Retinal pigment epithelial cell (primary cell): Measurements from ENCODE around the gene PRKG1.

Experiments used
- DNase-seq: peaks from one replicate; pipeline ENCODE4 v3.0.0-alpha.2; 2010; ENCODE audit warnings: low read depth
- H3K4me3 ChIP-seq: 2 replicates; pipeline ENCODE4 v1.5.1; 2011; ENCODE audit warnings: mild to moderate bottlenecking, low read length, control low read depth, moderate library complexity
- CTCF ChIP-seq: conservative IDR thresholded peaks from 2 replicates; pipeline ENCODE4 v1.5.1; 2011; ENCODE audit warnings: low read depth, low read length, control low read depth, inconsistent platforms

Gene PRKG1

DNA sequence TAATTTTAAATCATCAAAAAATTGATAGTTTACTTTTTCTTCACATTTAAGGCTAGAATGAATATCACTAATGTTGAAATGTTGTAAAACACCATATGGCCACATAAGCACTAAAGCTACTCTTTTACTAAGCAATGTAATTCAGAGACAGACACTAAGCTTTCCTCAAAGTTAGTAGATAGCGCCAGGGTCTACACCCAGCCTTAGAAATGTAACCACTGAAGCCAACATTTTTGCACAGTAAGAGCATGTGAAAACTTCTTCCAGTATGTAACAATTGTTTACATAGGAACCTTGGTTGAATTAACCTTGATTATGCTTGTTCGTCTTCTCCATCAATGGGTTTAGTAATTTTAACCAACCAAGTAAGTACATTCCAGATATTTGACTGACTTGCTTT lies 28.4 kb upstream of the PRKG1 start:
- no peak for DNase-seq
- no peak overlapping the region for H3K4me3 ChIP-seq
- no peak for TF ChIP-seq CTCF

- no peak for TF ChIP-seq CTCF
- H3K4me3 ChIP-seq: no peak overlapping the region
- DNase-seq: no peak
Measured at GRCh38 chr10:51046654-51047053, 27.6 kb upstream of the PRKG1 start.

DNA sequence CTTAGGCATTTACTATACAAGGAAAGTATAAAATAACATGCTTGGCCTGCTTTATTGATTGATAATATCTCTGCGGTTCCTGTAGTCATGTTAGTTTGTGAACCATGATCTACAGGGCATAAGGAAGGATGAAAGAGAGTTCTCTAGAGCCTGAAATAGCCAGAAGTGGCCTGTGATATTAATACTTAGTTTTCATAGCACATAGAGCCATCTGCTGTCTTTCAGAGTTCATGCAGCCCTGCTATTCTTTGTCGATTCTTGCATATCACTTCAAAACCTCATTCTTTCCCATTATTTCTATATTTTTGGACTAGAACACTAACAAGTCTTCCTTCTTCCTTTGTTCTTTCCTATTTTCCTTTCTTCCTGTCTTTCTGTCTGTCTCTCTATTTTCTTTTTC lies 26.4 kb upstream of the PRKG1 start:
- TF ChIP-seq CTCF: no peak
- DNase-seq: no peak
- no peak overlapping the region for H3K4me3 ChIP-seq

- H3K4me3 ChIP-seq: no peak overlapping the region
- DNase-seq: no peak
- TF ChIP-seq CTCF: no peak
Measured at GRCh38 chr10:51048792-51049191, 25.5 kb upstream of the PRKG1 start.

- no peak overlapping the region for H3K4me3 ChIP-seq
- no peak for TF ChIP-seq CTCF
- no peak for DNase-seq
Measured at GRCh38 chr10:51052163-51052562, 22.1 kb upstream of the PRKG1 start.

- no peak for TF ChIP-seq CTCF
- no peak overlapping the region for H3K4me3 ChIP-seq
- no peak for DNase-seq
Measured at GRCh38 chr10:51057925-51058324, 16.4 kb upstream of the PRKG1 start.

- no peak for DNase-seq
- no peak overlapping the region for H3K4me3 ChIP-seq
- TF ChIP-seq CTCF: no peak
Measured at GRCh38 chr10:51063166-51063565, 11.1 kb upstream of the PRKG1 start.
